Measurements from ENCODE around the gene IFNAR2. TPM values are rescaled to one million over a fixed set of nuclear protein-coding genes. Genes with fewer than 3 reads are reported as not detected.
"Not testable (repeated sequence)": the region's sequence is repeated elsewhere in the genome, so short reads cannot be mapped to it uniquely, and the experiment has no call there.

The IFNAR2 gene
- total RNA-seq, 1 donor from 2014 or later, result 8.3 TPM

- no peak for DNase-seq (ENCODE audit: low read depth in 2 of 2)
These were observed 15.7 kb upstream of the IFNAR2 start for GRCh38 chr21:33214056-33214455.

- DNase-seq (ENCODE audit: low read depth in 2 of 2), result no peak
These were observed 12.6 kb upstream of the IFNAR2 start for GRCh38 chr21:33217138-33217520.

- DNase-seq (ENCODE audit: low read depth in 2 of 2), result no peak
These were observed 10.4 kb upstream of the IFNAR2 start for GRCh38 chr21:33219300-33219699.

- DNase-seq (ENCODE audit: low read depth in 2 of 2), result no peak
These were observed 9.8 kb upstream of the IFNAR2 start for GRCh38 chr21:33219954-33220353.

- DNase-seq (ENCODE audit: low read depth in 2 of 2), result not testable (repeated sequence)
These were observed 4.4 kb upstream of the IFNAR2 start for GRCh38 chr21:33225376-33225775.

GRCh38 chr21:33228455-33228854 is 1.3 kb upstream of the IFNAR2 start:
- no peak for DNase-seq (ENCODE audit: low read depth in 2 of 2)

GRCh38 chr21:33229099-33229783 is 497 bp upstream of the IFNAR2 start:
- no peak for DNase-seq (ENCODE audit: low read depth in 2 of 2)

- peak in 1 of 2 donors; percentile 79 for DNase-seq (ENCODE audit: low read depth in 2 of 2)
These were observed 997 bp downstream of the IFNAR2 start for GRCh38 chr21:33230545-33231324.

- DNase-seq (ENCODE audit: low read depth in 2 of 2), result no peak
These were observed 1.8 kb downstream of the IFNAR2 start for GRCh38 chr21:33231526-33231925.

GRCh38 chr21:33232291-33233034 is 2.7 kb downstream of the IFNAR2 start:
- peak in 1 of 2 donors; percentile 22 for DNase-seq (ENCODE audit: low read depth in 2 of 2)

GRCh38 chr21:33234635-33235520 is 5.1 kb downstream of the IFNAR2 start:
- no peak for DNase-seq (ENCODE audit: low read depth in 2 of 2)

- DNase-seq (ENCODE audit: low read depth in 2 of 2), result no peak
These were observed 6.4 kb downstream of the IFNAR2 start for GRCh38 chr21:33236013-33236686.

GRCh38 chr21:33236766-33237165 is 7.0 kb downstream of the IFNAR2 start:
- peak in 1 of 2 donors; percentile 52 for DNase-seq (ENCODE audit: low read depth in 2 of 2)

GRCh38 chr21:33237486-33237885 is 7.7 kb downstream of the IFNAR2 start:
- DNase-seq (ENCODE audit: low read depth in 2 of 2), result no peak

GRCh38 chr21:33238146-33238545 is 8.4 kb downstream of the IFNAR2 start:
- no peak for DNase-seq (ENCODE audit: low read depth in 2 of 2)

GRCh38 chr21:33238565-33239255 is 9.0 kb downstream of the IFNAR2 start:
- DNase-seq (ENCODE audit: low read depth in 2 of 2), result peak in 1 of 2 donors; percentile 28

- DNase-seq (ENCODE audit: low read depth in 2 of 2), result not testable (repeated sequence)
These were observed 9.9 kb downstream of the IFNAR2 start for GRCh38 chr21:33239559-33240127.

GRCh38 chr21:33240404-33240803 is 10.7 kb downstream of the IFNAR2 start:
- DNase-seq (ENCODE audit: low read depth in 2 of 2), result no peak

GRCh38 chr21:33241846-33242245 is 12.1 kb downstream of the IFNAR2 start:
- no peak for DNase-seq (ENCODE audit: low read depth in 2 of 2)

GRCh38 chr21:33242846-33243245 is 13.1 kb downstream of the IFNAR2 start:
- DNase-seq (ENCODE audit: low read depth in 2 of 2), result not testable (repeated sequence)

All from dermis microvascular lymphatic vessel endothelial cell (primary cell).